Thoracic aorta (tissue), 2 donors: Measurements from ENCODE around the gene CCNYL1. TPM values are rescaled to one million over a fixed set of nuclear protein-coding genes. Genes with fewer than 3 reads are reported as not detected.
"Not testable (repeated sequence)": the region's sequence is repeated elsewhere in the genome, so short reads cannot be mapped to it uniquely, and the experiment has no call there.

ENCODE experiments used
- ATAC-seq: fragments of 150-250 bp; one replicate; pipeline ENCODE4 v1.8.0; 2017; ENCODE audit warnings: low read depth; ENCODE audit not compliant: insufficient number of reproducible peaks, low FRiP score
- DNase-seq: peaks from one replicate; pipeline ENCODE4 v3.0.0-alpha.2; 2020; ENCODE audit warnings: low spot score
- H3K27ac ChIP-seq, 2 donors: fragments of 200-600 bp; sonication (generic); 1 replicate in 1 of 2; 2 replicates in 1 of 2; pipeline ENCODE4 v1.5.1; 2016; ENCODE audit warnings: mild to moderate bottlenecking in 2 of 2, moderate library complexity in 2 of 2
- H3K27me3 ChIP-seq: fragments of 200-600 bp; sonication (generic); replicated peaks from 2 replicates; pipeline ENCODE4 v1.6.0; 2016; ENCODE audit warnings: mild to moderate bottlenecking; ENCODE audit not compliant: insufficient read depth
- H3K36me3 ChIP-seq: fragments of 200-600 bp; sonication (generic); one replicate; pipeline ENCODE4 v1.5.1; 2016
- H3K4me1 ChIP-seq, 2 donors: fragments of 200-600 bp; sonication (generic); 1 replicate in 1 of 2; 2 replicates in 1 of 2; pipeline versions ENCODE4 v1.5.1 to v1.6.0; 2016; ENCODE audit warnings: low read depth in 2 of 2, mild to moderate bottlenecking in 1 of 2; ENCODE audit not compliant: control insufficient read depth in 1 of 2
- H3K4me3 ChIP-seq: fragments of 200-600 bp; sonication (generic); 2 replicates; pipeline ENCODE4 v1.5.1; 2016; ENCODE audit warnings: mild to moderate bottlenecking
- H3K9me3 ChIP-seq: fragments of 200-600 bp; sonication (generic); 2 replicates; pipeline ENCODE4 v1.5.1; 2016
- total RNA-seq, 2 donors: library from RNA; depleted of rRNA; stranded (reverse); fragments of >200 nt; gene quantifications; one replicate each; pipeline versions ENCODE4 v1.1.0 to v1.2.3, GENCODE V29; 2016
- TF ChIP-seq, protein P1 (sequence below): fragments of 200-600 bp; sonication (generic); IDR thresholded peaks from one replicate; pipeline ENCODE4 v1.5.1; 2019; ENCODE audit warnings: antibody characterized with exemption

Gene CCNYL1
- total RNA-seq, 2 donors from 2014 or later = 17.7 to 29.8 TPM

DNA sequence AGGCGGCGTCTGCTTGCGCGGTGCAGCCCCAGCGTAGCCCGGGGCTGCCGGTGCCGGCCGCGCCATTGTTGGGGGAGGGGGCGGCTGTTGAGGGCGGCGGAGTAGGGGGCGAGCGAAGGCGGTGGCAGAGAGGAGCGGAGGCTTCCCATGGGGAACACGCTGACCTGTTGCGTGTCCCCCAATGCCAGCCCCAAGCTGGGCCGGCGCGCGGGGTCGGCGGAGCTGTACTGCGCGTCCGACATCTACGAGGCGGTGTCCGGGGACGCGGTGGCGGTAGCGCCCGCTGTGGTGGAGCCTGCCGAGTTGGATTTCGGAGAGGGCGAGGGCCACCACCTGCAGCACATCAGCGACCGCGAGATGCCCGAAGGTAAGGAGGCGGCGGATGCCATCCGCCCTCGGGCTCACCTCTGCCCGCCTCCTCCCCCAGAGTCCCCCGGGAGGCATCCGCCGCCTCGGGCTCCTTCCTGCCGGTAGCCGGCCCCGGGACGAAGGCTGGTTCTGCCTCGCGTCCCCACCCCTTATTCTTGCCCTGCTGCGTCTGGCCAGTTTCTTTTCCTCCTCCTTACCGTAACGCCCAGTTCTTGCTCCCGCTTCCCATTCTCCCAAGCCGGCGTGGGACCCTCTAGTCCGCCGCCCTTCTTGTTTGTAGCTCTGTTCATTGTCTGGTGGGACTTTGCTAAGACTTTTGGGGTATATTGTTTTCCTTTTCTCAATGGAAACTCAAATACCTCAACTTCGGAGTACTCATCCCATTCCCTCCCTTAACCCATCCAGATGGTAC is 500 bp downstream of the CCNYL1 start:
- Histone ChIP-seq H3K27me3 (no peaks in the 10 kb centered on the region), H3K4me3 (peak overlapping the region; percentile 87), H3K36me3 (no peaks in the 10 kb centered on the region), H3K4me1 (peaks cover 10 to 19% of the 10 kb centered on the region in 2 donors), H3K9me3 (no peaks in the 10 kb centered on the region), H3K27ac (peak overlapping the region; percentile 92 to 94)
- TF ChIP-seq, protein P1, sequence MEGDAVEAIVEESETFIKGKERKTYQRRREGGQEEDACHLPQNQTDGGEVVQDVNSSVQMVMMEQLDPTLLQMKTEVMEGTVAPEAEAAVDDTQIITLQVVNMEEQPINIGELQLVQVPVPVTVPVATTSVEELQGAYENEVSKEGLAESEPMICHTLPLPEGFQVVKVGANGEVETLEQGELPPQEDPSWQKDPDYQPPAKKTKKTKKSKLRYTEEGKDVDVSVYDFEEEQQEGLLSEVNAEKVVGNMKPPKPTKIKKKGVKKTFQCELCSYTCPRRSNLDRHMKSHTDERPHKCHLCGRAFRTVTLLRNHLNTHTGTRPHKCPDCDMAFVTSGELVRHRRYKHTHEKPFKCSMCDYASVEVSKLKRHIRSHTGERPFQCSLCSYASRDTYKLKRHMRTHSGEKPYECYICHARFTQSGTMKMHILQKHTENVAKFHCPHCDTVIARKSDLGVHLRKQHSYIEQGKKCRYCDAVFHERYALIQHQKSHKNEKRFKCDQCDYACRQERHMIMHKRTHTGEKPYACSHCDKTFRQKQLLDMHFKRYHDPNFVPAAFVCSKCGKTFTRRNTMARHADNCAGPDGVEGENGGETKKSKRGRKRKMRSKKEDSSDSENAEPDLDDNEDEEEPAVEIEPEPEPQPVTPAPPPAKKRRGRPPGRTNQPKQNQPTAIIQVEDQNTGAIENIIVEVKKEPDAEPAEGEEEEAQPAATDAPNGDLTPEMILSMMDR = no peak
- ATAC-seq (peak; percentile 26), DNase-seq (peak; percentile 3)

DNA sequence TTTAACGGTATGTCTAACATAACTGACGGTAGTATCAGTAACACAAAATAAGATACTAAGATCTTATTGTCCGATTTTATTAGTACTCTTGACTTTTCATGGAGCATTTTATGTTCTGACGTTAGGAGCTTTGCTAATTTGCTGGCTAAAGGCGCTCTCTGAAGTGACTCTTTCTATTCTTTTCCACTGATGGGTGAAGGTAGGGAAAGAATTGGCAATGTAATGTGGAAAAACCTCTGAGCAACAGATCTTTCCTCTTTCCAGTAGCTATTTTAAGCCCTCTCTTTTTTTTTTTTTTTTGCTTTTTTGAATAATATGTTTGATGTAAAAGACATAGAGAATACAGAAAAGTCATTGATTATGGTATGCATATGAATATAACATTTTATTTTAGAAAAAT is 4.6 kb downstream of the CCNYL1 start:
- Histone ChIP-seq H3K4me1 (peaks cover 10 to 13% of the 10 kb centered on the region in 2 donors), H3K27me3 (no peaks in the 10 kb centered on the region), H3K27ac (no peak overlapping the region), H3K9me3 (no peaks in the 10 kb centered on the region), H3K4me3 (no peak overlapping the region), H3K36me3 (no peaks in the 10 kb centered on the region)
- DNase-seq = no peak
- no peak for ATAC-seq
- TF ChIP-seq, protein P1 = no peak

DNA sequence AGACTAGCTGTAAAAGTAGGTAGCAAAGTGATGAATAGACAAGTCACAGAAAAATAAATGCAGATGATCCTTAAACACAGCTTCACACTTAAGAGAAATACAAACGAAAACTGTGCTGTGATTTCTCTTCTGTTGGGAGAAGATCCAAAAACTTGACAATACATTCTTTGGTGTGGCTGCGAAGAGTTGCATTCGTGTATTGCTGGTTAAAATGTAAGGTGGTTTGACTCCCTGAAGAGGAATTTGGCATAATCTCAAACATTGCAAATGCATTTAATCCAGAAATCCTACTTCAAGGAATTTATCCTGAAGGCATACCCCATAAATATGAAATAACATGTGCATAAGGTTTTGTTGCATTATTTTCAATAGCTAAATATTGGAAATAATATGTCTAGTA is 7.1 kb downstream of the CCNYL1 start:
- no peaks in the 10 kb centered on the region for H3K27me3 ChIP-seq
- ATAC-seq = no peak
- no peaks in the 10 kb centered on the region for H3K36me3 ChIP-seq
- H3K4me3 ChIP-seq = no peak overlapping the region
- no peak overlapping the region for H3K27ac ChIP-seq
- TF ChIP-seq, protein P1 = no peak
- H3K4me1 ChIP-seq = peaks cover 5 to 18% of the 10 kb centered on the region in 2 donors
- H3K9me3 ChIP-seq = no peaks in the 10 kb centered on the region
- no peak for DNase-seq

DNA sequence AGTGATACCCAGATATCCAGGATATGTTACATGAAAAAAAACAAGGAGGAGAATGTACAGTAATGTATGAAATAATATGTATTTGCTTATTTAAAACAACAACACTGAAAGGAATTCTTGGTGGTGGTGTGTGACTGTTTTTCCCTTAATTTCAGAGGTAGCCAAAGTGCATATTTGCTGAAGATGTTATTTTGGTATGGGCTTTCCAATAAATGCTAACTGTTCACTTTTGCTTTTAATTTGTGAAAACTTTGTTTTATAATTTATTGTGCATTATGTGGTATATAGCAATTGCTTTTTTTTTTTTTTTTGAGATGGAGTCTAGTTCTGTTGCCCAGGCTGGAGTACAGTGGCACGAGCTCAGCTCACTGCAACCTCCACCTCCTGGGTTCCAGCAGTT is 7.6 kb downstream of the CCNYL1 start:
- TF ChIP-seq, protein P1 = no peak
- Histone ChIP-seq H3K36me3 (no peaks in the 10 kb centered on the region), H3K27me3 (no peaks in the 10 kb centered on the region), H3K4me3 (no peak overlapping the region), H3K4me1 (peaks cover 2 to 15% of the 10 kb centered on the region in 2 donors), H3K27ac (no peak overlapping the region), H3K9me3 (no peaks in the 10 kb centered on the region)
- DNase-seq (no peak), ATAC-seq (no peak)

DNA sequence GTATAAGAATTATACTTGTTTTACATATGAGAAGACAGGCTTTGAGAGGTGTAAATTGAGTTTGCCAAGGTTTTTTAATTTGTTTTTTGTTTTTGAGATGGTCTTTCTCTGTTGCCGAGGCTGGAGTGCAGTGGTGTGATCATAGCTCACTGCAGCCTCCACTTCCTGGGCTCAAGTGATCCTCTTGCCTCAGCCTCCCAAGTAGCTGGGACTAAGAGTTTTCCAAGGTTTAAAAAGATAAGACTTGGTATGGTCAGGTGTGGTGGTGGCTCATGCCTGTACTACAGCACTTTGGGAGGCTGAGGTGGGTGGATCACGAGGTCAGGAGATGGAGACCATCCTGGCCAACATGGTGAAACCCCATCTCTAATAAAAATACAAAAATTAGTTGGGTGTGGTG is 8.2 kb downstream of the CCNYL1 start:
- H3K4me1 ChIP-seq = peaks cover 2 to 15% of the 10 kb centered on the region in 2 donors
- not testable (repeated sequence) for ATAC-seq

More for the DNA sequence above, 8.2 kb downstream of the CCNYL1 start:
- not testable (repeated sequence) for DNase-seq, H3K4me3 ChIP-seq, H3K27me3 ChIP-seq, H3K27ac ChIP-seq, H3K9me3 ChIP-seq, H3K36me3 ChIP-seq
